ENCODE results near the gene CYP27C1. TPM values are rescaled to one million over a fixed set of nuclear protein-coding genes. Genes with fewer than 3 reads are reported as not detected.

CYP27C1 gene
- total RNA-seq, 1 donor from 2014 or later = 5.1 TPM

DNA sequence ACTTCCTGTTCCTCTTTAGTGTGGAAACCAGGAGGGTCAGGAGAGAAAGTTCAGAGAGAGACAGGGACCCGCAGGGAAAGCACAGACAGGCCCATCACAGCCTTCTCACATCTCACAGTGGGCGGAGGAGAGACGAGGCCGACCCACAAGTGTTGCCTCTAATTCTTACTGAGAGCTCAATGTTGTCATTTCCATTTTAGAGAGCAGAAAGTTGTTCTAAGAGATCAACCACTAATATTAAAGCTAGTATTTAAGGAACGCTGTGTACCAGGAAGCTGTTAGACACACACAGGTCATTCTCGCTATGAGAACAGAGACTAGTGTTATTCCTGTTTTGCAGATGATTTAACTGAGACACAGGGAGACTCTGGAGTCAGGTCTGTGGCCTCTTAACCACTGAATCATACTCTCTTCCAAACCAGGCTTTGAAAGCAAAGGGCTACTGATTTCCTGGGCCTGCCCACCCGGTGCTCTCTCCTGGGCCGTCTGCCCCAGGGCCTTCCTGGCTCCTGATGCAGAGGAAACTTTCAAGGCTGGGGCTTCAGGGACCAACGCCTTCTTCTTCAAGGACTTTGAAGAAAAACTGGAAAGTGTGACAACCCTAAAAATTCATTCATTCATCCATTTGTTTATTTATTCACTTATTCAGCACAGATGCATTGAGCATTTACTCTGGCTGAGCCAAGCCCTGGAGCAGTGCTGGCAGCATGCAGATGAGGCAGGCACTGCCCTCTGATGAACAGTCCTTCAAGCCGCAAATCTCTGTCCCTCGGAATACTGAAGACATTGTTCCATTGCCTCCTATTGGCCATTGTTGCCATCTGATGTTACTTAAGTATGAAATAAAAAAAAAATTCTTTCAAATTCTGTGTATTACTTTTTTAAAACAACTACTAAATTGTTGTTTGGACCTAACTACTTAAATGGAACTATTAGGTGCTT lies 76.0 kb downstream of the CYP27C1 start:
- Mint-ChIP-seq H3K27me3 (peaks cover 6% of the 10 kb centered on the region), H3K27ac (no peak overlapping the region)

DNA sequence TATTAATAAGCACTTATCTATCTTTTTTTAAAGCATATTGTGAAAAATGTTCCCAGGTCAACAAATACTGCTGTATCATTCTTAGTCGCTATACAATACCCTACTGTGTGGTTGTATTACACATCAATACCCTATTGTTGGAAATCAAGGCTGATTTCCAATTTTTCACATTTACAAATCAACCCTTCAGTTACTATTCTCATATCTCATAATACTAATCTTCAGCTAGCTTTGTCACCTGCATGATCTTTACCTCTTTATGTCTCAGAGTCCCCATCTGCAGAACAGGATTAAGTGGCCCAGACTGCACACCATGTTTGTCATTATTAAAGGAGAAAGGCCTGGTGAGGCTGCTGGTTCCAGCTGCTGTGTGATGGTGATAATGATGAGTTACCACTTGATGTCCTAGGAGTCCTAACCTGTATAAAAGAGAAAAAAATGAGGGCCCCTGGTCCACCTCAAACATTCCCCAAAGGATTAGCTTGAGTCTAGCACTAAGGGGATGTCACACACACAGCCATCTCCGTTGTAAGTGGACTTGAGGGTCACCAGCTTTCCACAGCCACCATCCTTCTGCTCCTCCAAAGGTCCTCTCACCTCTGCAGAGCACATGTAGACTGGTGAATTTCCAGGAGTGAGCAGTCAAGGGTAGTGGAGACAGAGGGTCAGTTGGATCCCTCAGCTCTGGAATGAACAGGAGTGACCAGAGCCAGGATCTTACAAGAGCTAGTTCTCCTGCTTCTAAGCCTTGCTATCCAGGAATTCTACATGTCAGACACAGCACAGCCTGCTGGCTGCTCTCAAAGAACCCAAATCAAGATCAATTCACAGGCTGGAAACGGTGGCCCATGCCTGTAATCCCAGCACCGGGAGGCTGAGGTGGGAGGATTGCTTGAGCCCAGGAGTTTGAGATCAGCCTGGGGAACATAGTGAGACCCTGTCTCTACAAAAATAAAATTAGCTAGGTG lies 77.2 kb downstream of the CYP27C1 start:
- H3K27me3 Mint-ChIP-seq = peaks cover 6% of the 10 kb centered on the region
- H3K36me3 Mint-ChIP-seq = no peaks in the 10 kb centered on the region
- peaks cover 5% of the 10 kb centered on the region for H3K9me3 Mint-ChIP-seq
- H3K27ac Mint-ChIP-seq = no peak overlapping the region
- H3K4me3 Mint-ChIP-seq = no peak overlapping the region
- TF ChIP-seq, protein P1, sequence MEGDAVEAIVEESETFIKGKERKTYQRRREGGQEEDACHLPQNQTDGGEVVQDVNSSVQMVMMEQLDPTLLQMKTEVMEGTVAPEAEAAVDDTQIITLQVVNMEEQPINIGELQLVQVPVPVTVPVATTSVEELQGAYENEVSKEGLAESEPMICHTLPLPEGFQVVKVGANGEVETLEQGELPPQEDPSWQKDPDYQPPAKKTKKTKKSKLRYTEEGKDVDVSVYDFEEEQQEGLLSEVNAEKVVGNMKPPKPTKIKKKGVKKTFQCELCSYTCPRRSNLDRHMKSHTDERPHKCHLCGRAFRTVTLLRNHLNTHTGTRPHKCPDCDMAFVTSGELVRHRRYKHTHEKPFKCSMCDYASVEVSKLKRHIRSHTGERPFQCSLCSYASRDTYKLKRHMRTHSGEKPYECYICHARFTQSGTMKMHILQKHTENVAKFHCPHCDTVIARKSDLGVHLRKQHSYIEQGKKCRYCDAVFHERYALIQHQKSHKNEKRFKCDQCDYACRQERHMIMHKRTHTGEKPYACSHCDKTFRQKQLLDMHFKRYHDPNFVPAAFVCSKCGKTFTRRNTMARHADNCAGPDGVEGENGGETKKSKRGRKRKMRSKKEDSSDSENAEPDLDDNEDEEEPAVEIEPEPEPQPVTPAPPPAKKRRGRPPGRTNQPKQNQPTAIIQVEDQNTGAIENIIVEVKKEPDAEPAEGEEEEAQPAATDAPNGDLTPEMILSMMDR (conservative IDR thresholded peaks at IDR 0.05) = no peak
- no peaks in the 10 kb centered on the region for H3K4me1 Mint-ChIP-seq (ENCODE audit: unreplicated experiment)
- no peak for DNase-seq (ENCODE audit: extremely low spot score, unreplicated experiment)

More for the DNA sequence above, 76.0 kb downstream of the CYP27C1 start:
- Mint-ChIP-seq H3K9me3 (peaks cover 5% of the 10 kb centered on the region), H3K36me3 (no peaks in the 10 kb centered on the region), H3K4me1 (ENCODE audit: unreplicated experiment) (no peaks in the 10 kb centered on the region), H3K4me3 (no peak overlapping the region)
- DNase-seq (ENCODE audit: extremely low spot score, unreplicated experiment) = no peak
- TF ChIP-seq, protein P1 (conservative IDR thresholded peaks at IDR 0.05) = peak; percentile 40

DNA sequence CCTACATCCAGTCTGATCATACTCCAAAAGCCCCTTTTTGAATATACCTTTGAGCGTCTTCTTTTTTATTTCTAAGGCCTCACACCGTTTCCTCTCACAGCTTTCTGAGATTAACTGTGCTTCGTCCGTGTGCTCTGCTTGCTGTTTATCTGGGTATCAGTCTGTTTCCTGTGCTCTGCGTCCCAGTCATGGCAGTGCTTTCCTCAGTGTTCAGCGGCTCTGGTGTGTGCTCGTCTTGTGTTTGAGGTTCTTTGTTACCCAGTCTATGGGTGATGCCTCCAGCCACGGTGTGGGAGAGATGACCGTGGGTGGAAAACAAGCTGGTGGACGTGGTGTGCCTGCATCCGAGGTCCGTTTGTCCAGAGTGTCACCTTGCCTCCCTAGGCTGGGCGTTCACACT lies 79.6 kb downstream of the CYP27C1 start:
- Mint-ChIP-seq H3K27me3 (peaks cover 6% of the 10 kb centered on the region), H3K4me3 (no peak overlapping the region), H3K9me3 (peaks cover 5% of the 10 kb centered on the region), H3K27ac (no peak overlapping the region), H3K4me1 (ENCODE audit: unreplicated experiment) (no peaks in the 10 kb centered on the region), H3K36me3 (no peaks in the 10 kb centered on the region)
- TF ChIP-seq, protein P1 (conservative IDR thresholded peaks at IDR 0.05) = no peak
- no peak for DNase-seq (ENCODE audit: extremely low spot score, unreplicated experiment)

DNA sequence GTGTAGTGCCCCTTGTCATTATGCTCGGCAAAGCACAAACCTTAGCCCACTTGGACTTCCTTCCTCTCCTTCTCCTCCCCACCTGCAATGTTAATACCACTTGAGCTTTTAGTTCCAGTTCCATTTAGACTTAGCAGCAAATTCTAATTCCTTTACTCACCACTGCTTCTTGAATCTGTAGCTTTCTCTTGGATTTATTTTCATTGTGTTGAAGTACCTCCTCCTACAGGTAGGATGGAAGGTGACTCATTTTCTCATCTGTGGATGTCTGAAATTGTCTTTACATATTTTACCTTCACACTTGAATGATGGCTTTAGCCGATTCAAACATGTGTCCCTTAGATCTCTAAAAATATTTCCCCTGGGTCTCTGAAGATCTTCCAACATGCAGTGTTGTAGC lies 80.3 kb downstream of the CYP27C1 start:
- no peak overlapping the region for H3K27ac Mint-ChIP-seq
- peaks cover 6% of the 10 kb centered on the region for H3K27me3 Mint-ChIP-seq
- peaks cover 5% of the 10 kb centered on the region for H3K9me3 Mint-ChIP-seq
- no peak overlapping the region for H3K4me3 Mint-ChIP-seq
- TF ChIP-seq, protein P1 (conservative IDR thresholded peaks at IDR 0.05) = no peak
- no peak for DNase-seq (ENCODE audit: extremely low spot score, unreplicated experiment)
- H3K4me1 Mint-ChIP-seq (ENCODE audit: unreplicated experiment) = no peaks in the 10 kb centered on the region
- H3K36me3 Mint-ChIP-seq = no peaks in the 10 kb centered on the region

DNA sequence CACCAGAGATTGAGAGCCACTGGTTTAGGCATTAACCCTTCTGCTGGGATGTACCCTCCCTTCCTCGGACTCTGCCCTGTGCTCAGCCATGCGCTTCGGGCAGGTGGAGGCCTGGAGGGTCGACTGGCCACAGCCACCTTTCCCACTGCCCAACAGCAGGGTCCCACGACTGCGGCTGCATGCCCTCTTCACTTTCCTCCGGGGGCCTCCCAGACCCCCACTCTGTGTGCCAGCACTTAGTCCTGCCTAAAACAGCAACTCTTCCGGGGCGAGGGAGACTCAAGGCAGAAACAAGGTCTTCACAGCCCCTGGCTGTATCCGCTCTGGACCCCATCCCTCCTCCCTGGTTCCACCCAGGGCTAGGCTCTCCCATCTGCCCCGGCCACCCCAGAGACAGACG lies 81.8 kb downstream of the CYP27C1 start:
- no peaks in the 10 kb centered on the region for H3K36me3 Mint-ChIP-seq
- H3K4me1 Mint-ChIP-seq (ENCODE audit: unreplicated experiment) = peaks cover 4% of the 10 kb centered on the region
- no peak overlapping the region for H3K4me3 Mint-ChIP-seq
- peaks cover 5% of the 10 kb centered on the region for H3K9me3 Mint-ChIP-seq
- TF ChIP-seq, protein P1 (conservative IDR thresholded peaks at IDR 0.05) = no peak
- peaks cover 6% of the 10 kb centered on the region for H3K27me3 Mint-ChIP-seq
- no peak for DNase-seq (ENCODE audit: extremely low spot score, unreplicated experiment)
- H3K27ac Mint-ChIP-seq = no peak overlapping the region
